MM.1S (cell line): Measurements from ENCODE around the gene RPL21.

ENCODE experiments used
- EZH2 ChIP-seq: fragments of 300-600 bp; sonication (generic); optimal IDR thresholded peaks from 2 replicates; pipeline ENCODE3; 2017; ENCODE audit warnings: low read depth, mild to moderate bottlenecking, antibody characterized with exemption, low read length, mixed read lengths
- TF ChIP-seq, protein P1 (sequence below): fragments of 300-600 bp; sonication (generic); IDR thresholded peaks from 2 replicates; pipeline ENCODE4 v1.5.1; 2016; ENCODE audit warnings: antibody characterized with exemption, low read length, mixed read lengths

DNA sequence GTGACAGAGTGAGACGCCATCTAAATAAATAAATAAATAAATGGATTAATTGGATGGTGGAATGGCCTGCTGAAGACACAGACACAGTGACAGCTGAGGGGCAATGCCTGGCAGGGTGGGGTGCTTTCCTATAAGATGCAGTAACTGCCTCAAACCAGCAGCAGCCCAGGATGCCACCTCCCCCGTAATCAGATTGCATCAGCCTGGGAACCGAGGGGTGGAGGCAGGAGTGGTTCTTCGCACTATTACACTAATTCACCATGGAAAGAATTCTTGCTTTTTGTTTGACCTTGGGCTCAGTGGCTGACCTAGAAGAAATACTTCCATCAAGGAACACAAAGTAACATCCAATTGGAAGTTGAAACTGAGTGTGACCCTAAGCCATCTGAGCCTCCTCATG lies 48.2 kb upstream of the RPL21 start:
- no peak for TF ChIP-seq EZH2
- TF ChIP-seq, protein P1, sequence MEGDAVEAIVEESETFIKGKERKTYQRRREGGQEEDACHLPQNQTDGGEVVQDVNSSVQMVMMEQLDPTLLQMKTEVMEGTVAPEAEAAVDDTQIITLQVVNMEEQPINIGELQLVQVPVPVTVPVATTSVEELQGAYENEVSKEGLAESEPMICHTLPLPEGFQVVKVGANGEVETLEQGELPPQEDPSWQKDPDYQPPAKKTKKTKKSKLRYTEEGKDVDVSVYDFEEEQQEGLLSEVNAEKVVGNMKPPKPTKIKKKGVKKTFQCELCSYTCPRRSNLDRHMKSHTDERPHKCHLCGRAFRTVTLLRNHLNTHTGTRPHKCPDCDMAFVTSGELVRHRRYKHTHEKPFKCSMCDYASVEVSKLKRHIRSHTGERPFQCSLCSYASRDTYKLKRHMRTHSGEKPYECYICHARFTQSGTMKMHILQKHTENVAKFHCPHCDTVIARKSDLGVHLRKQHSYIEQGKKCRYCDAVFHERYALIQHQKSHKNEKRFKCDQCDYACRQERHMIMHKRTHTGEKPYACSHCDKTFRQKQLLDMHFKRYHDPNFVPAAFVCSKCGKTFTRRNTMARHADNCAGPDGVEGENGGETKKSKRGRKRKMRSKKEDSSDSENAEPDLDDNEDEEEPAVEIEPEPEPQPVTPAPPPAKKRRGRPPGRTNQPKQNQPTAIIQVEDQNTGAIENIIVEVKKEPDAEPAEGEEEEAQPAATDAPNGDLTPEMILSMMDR: no peak
